Neural progenitor cell (in vitro differentiated cells): ENCODE data around the gene RAB31. TPM values are rescaled to one million over a fixed set of nuclear protein-coding genes. Genes with fewer than 3 reads are reported as not detected.

ENCODE experiments used
- DNase-seq: peaks from one replicate; pipeline ENCODE4 v3.0.0-alpha.2; 2016; ENCODE audit warnings: low spot score
- H2AFZ ChIP-seq: fragments of 200-600 bp; sonication (generic); replicated peaks from 2 replicates; pipeline ENCODE4 v1.6.1; 2016; ENCODE audit warnings: antibody characterized with exemption
- H3F3A ChIP-seq: fragments of 200-600 bp; sonication (generic); 2 replicates; pipeline ENCODE4 v1.6.1; 2016; ENCODE audit warnings: antibody characterized with exemption, low read depth
- H3K27ac ChIP-seq: fragments of 200-600 bp; sonication (generic); 2 replicates; pipeline ENCODE4 v1.5.1; 2016; ENCODE audit warnings: mild to moderate bottlenecking
- H3K27me3 ChIP-seq: fragments of 200-600 bp; sonication (generic); 2 replicates; pipeline ENCODE4 v1.6.1; 2016; ENCODE audit warnings: mild to moderate bottlenecking, moderate library complexity
- H3K36me3 ChIP-seq: fragments of 200-600 bp; sonication (generic); 2 replicates; pipeline ENCODE4 v1.5.1; 2016
- H3K4me1 ChIP-seq: fragments of 200-600 bp; sonication (generic); 2 replicates; pipeline ENCODE4 v1.6.1; 2016; ENCODE audit warnings: mixed run types
- H3K4me2 ChIP-seq: fragments of 200-600 bp; sonication (generic); 2 replicates; pipeline ENCODE4 v1.6.1; 2016
- H3K4me3 ChIP-seq: fragments of 200-600 bp; sonication (generic); 2 replicates; pipeline ENCODE4 v1.5.1; 2016
- H3K79me2 ChIP-seq: fragments of 200-600 bp; sonication (generic); 2 replicates; pipeline ENCODE4 v1.6.1; 2016; ENCODE audit warnings: low read depth
- H3K9ac ChIP-seq: fragments of 200-600 bp; sonication (generic); 2 replicates; pipeline ENCODE4 v1.6.1; 2016
- H3K9me3 ChIP-seq: fragments of 200-600 bp; sonication (generic); 2 replicates; pipeline ENCODE4 v1.5.1; 2016; ENCODE audit warnings: low read depth
- H4K20me1 ChIP-seq: fragments of 200-600 bp; sonication (generic); 2 replicates; pipeline ENCODE4 v1.6.1; 2016; ENCODE audit warnings: low read depth
- H3K27ac Mint-ChIP-seq: 3 replicates; pipeline ENCODE4 v1.8.0; 2021; ENCODE audit warnings: mixed read lengths
- H3K27me3 Mint-ChIP-seq: 2 replicates; pipeline ENCODE4 v1.8.0; 2022; ENCODE audit warnings: low read depth, mild to moderate bottlenecking, inconsistent platforms, moderate library complexity, mixed read lengths; ENCODE audit not compliant: insufficient read depth
- H3K36me3 Mint-ChIP-seq: 3 replicates; pipeline ENCODE4 v1.8.0; 2021; ENCODE audit warnings: mixed read lengths
- H3K4me1 Mint-ChIP-seq: 3 replicates; pipeline ENCODE4 v1.8.0; 2021; ENCODE audit warnings: mixed read lengths
- H3K4me3 Mint-ChIP-seq: 3 replicates; pipeline ENCODE4 v1.8.0; 2021; ENCODE audit warnings: mild to moderate bottlenecking, moderate library complexity, mixed read lengths
- H3K9me3 Mint-ChIP-seq: 3 replicates; pipeline ENCODE4 v1.8.0; 2020; ENCODE audit warnings: mixed read lengths
- EZH2 ChIP-seq: fragments of 200-600 bp; sonication (generic); IDR thresholded peaks from 2 replicates; pipeline ENCODE4 v1.6.1; 2017; ENCODE audit warnings: antibody characterized with exemption, mild to moderate bottlenecking, moderate library complexity
- EZH2phosphoT487 ChIP-seq: fragments of 200-600 bp; sonication (generic); IDR thresholded peaks from 2 replicates; pipeline ENCODE4 v1.6.1; 2017; ENCODE audit warnings: antibody characterized with exemption
- total RNA-seq: library from RNA; depleted of rRNA; stranded (reverse); fragments of >200 nt; gene quantifications from 2 replicates; pipeline ENCODE4 v1.2.3, GENCODE V29; 2015; ENCODE audit warnings: low replicate concordance
- TF ChIP-seq, protein P1 (sequence below): fragments of 200-600 bp; sonication (generic); IDR thresholded peaks from 2 replicates; pipeline ENCODE4 v1.5.1; 2017; ENCODE audit warnings: antibody characterized with exemption, mild to moderate bottlenecking

The RAB31 gene
- total RNA-seq, 1 donor from 2014 or later, result 5.0 TPM

DNA sequence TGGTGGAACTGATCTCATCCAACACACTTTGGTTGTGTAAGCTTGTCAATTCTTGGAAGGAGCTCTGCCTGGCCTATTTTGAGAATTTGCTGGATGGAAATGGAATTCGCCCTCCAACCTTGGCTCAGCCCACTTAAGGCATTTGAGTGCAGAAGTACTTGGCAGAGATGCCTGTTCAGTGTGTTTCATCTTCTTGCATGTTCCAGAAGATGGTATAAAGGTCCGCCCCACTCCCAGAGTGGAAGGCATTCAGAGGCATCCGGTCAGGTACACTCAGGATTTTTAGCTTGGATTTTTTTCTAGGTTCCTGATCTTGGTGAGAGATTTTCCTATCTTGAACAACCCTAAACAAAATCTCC lies 116.4 kb downstream of the RAB31 start:
- no peak overlapping the region for H3K4me3 Mint-ChIP-seq
- no peak for DNase-seq
- Histone ChIP-seq H3K27me3 (no peaks in the 10 kb centered on the region), H4K20me1 (no peaks in the 10 kb centered on the region), H3K4me1 (no peaks in the 10 kb centered on the region), H3F3A (no peaks in the 10 kb centered on the region), H3K79me2 (no peaks in the 10 kb centered on the region), H3K4me2 (no peak overlapping the region), H2AFZ (no peak overlapping the region), H3K9me3 (no peaks in the 10 kb centered on the region), H3K27ac (no peak overlapping the region), H3K4me3 (no peak overlapping the region), H3K9ac (no peak overlapping the region), H3K36me3 (no peaks in the 10 kb centered on the region)
- no peak overlapping the region for H3K27ac Mint-ChIP-seq
- peaks cover 2% of the 10 kb centered on the region for H3K9me3 Mint-ChIP-seq
- no peaks in the 10 kb centered on the region for H3K4me1 Mint-ChIP-seq
- H3K36me3 Mint-ChIP-seq, result no peaks in the 10 kb centered on the region
- H3K27me3 Mint-ChIP-seq, result no peaks in the 10 kb centered on the region
- TF ChIP-seq EZH2phosphoT487 (no peak), EZH2 (no peak)
- TF ChIP-seq, protein P1, sequence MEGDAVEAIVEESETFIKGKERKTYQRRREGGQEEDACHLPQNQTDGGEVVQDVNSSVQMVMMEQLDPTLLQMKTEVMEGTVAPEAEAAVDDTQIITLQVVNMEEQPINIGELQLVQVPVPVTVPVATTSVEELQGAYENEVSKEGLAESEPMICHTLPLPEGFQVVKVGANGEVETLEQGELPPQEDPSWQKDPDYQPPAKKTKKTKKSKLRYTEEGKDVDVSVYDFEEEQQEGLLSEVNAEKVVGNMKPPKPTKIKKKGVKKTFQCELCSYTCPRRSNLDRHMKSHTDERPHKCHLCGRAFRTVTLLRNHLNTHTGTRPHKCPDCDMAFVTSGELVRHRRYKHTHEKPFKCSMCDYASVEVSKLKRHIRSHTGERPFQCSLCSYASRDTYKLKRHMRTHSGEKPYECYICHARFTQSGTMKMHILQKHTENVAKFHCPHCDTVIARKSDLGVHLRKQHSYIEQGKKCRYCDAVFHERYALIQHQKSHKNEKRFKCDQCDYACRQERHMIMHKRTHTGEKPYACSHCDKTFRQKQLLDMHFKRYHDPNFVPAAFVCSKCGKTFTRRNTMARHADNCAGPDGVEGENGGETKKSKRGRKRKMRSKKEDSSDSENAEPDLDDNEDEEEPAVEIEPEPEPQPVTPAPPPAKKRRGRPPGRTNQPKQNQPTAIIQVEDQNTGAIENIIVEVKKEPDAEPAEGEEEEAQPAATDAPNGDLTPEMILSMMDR, result no peak

DNA sequence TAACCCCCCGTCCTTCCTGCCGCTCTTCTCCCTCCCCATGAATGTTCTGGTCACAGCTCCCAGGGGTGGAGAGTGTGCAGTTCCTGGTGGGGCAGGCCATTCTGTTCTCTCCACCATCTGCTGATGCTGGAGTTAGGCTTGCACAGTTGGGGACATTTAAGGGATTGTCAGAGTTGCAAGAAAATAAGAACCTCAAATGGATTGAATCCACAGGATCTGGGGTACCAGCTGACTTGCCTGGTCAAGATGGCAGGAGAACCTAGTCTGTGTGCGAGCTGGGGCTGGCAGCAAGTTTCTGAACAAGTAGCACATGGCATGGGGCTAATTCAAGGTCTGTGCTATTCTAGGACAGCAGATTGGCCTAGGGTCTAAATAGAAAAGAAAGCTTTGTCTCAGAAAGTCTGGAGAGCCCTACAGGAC lies 116.9 kb downstream of the RAB31 start:
- TF ChIP-seq, protein P1, result no peak
- TF ChIP-seq EZH2phosphoT487 (no peak), EZH2 (no peak)
- Histone ChIP-seq H3K27ac (no peak overlapping the region), H2AFZ (no peak overlapping the region), H4K20me1 (no peaks in the 10 kb centered on the region), H3K27me3 (no peaks in the 10 kb centered on the region), H3K36me3 (no peaks in the 10 kb centered on the region), H3K9ac (no peak overlapping the region), H3K4me3 (no peak overlapping the region), H3F3A (no peaks in the 10 kb centered on the region), H3K4me1 (no peaks in the 10 kb centered on the region), H3K4me2 (no peak overlapping the region), H3K79me2 (no peaks in the 10 kb centered on the region), H3K9me3 (no peaks in the 10 kb centered on the region)
- Mint-ChIP-seq H3K36me3 (no peaks in the 10 kb centered on the region), H3K4me3 (no peak overlapping the region), H3K27me3 (no peaks in the 10 kb centered on the region), H3K4me1 (no peaks in the 10 kb centered on the region), H3K27ac (no peak overlapping the region), H3K9me3 (no peaks in the 10 kb centered on the region)
- DNase-seq, result no peak

DNA sequence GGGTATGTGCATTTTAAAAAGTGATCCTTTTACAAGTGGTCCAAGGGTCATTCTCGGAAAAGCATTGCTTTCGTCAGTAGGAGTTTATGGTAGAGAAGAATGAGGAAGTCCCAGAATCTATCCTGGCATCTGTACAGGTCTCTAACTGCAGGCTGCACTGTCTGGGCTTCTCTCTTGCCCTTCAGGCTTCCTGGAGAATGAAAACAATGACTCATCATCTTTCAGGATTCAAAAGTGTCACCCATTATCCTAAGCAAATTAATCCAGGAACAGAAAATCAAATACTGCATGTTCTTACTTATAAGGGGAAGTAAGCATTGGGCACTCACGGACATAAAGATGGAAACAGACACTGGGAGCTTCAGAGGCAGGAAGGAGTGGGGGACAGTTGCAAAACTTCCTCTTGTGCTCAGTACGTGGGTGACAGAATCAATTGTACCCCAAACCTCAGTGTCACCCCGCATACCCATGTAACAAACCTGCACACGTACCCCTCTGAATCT lies 117.5 kb downstream of the RAB31 start:
- Mint-ChIP-seq H3K36me3 (no peaks in the 10 kb centered on the region), H3K27me3 (no peaks in the 10 kb centered on the region), H3K4me1 (no peaks in the 10 kb centered on the region), H3K9me3 (no peaks in the 10 kb centered on the region), H3K4me3 (no peak overlapping the region), H3K27ac (no peak overlapping the region)
- Histone ChIP-seq H3K36me3 (no peaks in the 10 kb centered on the region), H3K27ac (no peak overlapping the region), H3K9ac (no peak overlapping the region), H3K27me3 (no peaks in the 10 kb centered on the region), H3K4me3 (no peak overlapping the region), H3K9me3 (no peaks in the 10 kb centered on the region), H3F3A (no peaks in the 10 kb centered on the region), H3K4me2 (no peak overlapping the region), H3K79me2 (no peaks in the 10 kb centered on the region), H4K20me1 (no peaks in the 10 kb centered on the region), H3K4me1 (no peaks in the 10 kb centered on the region), H2AFZ (no peak overlapping the region)
- DNase-seq, result no peak
- TF ChIP-seq, protein P1, result no peak

DNA sequence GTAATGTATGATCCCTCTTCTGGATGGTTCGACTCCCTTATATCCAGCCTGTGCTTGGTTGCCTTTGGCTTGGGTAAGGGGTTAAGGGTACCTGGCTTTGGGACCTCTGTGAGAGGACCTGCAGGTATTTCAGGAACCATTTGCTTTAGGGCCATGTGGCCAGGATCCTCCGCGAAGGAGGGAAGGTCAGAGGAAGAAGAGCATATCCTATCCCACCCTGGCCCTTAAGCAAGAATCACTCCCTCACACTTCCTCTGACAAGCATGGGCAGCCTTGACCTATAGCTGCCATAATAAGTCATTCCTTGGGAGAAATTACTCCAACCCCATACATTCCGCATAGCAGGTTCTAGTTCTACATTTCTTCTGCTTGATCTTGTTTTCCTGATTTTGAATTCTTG lies 118.6 kb downstream of the RAB31 start:
- no peaks in the 10 kb centered on the region for H3K27me3 Mint-ChIP-seq
- no peak overlapping the region for H3K4me3 Mint-ChIP-seq
- no peaks in the 10 kb centered on the region for H3K4me1 Mint-ChIP-seq
- no peaks in the 10 kb centered on the region for H3K36me3 Mint-ChIP-seq
- no peak overlapping the region for H3K9ac ChIP-seq
- no peaks in the 10 kb centered on the region for H3K27me3 ChIP-seq
- no peak for TF ChIP-seq EZH2phosphoT487
- TF ChIP-seq, protein P1, result no peak
- no peak for DNase-seq
- no peaks in the 10 kb centered on the region for H3K9me3 Mint-ChIP-seq
- H3K36me3 ChIP-seq, result no peaks in the 10 kb centered on the region
- H3K4me1 ChIP-seq, result no peaks in the 10 kb centered on the region
- no peaks in the 10 kb centered on the region for H3F3A ChIP-seq
- no peaks in the 10 kb centered on the region for H3K79me2 ChIP-seq
- H3K27ac Mint-ChIP-seq, result no peak overlapping the region
- H2AFZ ChIP-seq, result no peak overlapping the region
- H4K20me1 ChIP-seq, result no peaks in the 10 kb centered on the region
- H3K9me3 ChIP-seq, result no peaks in the 10 kb centered on the region
- H3K27ac ChIP-seq, result no peak overlapping the region
- H3K4me2 ChIP-seq, result no peak overlapping the region
- H3K4me3 ChIP-seq, result no peak overlapping the region
